Renal cortex interstitium (tissue), 11 donors: ENCODE data around the gene SEMA7A. TPM values are rescaled to one million over a fixed set of nuclear protein-coding genes. Genes with fewer than 3 reads are reported as not detected.
A peak's percentile ranks its signal among the peaks of the same experiment; 100 is the strongest.

Source experiments
- DNase-seq, 11 donors: peaks; one replicate each; pipeline ENCODE4 v3.0.0-alpha.2; 2013; ENCODE audit warnings: low read depth in 9 of 11, low spot score in 4 of 11; ENCODE audit errors: extremely low read depth in 1 of 11
- polyA plus RNA-seq, 3 donors: library from polyadenylated mRNA; unstranded; fragments of 120-200 nt; gene quantifications; one replicate each; pipeline ENCODE4 v1.2.1, GENCODE V29; 2013; ENCODE audit not compliant: insufficient read length in 3 of 3

The SEMA7A gene
- polyA plus RNA-seq, 3 donors = 4.7 to 7.1 (median 5.2) TPM

DNA sequence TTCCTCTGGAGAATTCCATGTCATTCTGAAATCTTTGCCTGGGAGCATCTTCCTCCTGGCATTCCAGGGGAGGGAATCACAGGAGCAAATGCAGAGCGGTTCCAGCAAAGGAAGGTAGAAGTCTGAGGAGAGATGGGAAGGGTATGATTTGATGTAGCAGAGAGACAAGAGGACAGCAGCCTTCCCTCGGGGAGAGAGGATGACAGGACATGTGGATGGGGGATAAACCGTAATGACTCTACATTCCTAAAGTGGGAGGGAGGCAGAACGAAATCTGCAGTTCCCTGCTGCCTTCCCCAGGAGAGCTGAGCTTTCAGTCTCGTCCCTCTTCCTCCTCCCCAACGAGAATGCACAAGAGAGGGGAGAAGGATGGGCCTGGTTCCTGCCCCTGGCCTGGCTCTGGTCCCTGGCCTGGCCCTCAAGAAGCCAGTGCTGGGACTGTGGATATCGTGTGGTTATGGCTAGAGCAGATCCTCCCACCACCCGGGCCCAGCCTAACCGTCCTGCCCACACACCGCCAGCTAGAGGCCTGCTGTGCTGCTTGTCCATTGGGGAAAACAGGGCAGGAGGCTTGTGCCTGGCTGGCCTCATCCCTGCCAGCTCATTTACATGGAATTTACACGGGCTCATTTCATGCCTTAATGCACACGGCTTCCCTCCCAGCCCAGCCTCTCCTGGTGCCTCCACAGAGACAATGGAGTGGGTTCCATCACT lies 26.6 kb downstream of the SEMA7A start:
- peak in 5 of 11 donors; percentile 31 to 62 (median 60) for DNase-seq

DNA sequence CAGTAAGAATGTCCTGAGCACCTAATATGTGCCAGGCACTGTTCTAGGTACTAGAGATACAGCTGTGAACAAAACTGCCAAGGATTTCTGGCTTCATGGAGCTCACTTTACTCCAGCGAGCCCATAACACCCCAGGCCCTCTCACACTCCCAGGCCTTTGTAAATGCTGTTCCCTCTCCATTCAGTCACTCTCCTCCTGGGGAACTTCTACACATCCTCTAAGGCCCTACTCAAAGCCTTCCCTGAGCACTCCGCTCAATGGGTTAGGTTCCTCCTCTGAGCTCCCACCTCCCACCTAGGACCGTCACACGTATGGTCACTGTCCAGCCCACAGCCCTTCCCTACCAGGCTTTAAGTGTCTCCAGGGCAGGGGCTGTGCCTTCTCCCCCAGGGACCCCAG lies 27.2 kb downstream of the SEMA7A start:
- no peak for DNase-seq

DNA sequence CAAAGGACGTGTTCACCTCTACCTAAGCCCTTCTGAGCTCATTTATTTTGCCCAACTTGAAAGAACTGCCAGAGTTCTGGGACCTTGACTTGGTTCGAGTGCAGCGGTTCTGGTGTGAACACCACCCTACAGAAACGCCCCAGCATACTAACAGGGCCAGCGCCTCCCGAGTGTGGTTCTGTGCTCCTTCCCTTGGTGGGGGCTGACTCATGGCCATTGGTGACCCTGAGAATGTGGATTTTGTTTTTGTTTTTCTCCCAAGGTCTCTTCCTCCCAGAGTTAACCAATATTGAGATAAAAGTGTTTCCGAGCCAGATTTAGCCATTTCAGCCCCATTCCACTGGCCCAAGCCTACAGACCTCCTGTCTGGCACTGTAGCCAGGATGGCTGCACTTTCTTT lies 27.9 kb downstream of the SEMA7A start:
- no peak for DNase-seq

DNA sequence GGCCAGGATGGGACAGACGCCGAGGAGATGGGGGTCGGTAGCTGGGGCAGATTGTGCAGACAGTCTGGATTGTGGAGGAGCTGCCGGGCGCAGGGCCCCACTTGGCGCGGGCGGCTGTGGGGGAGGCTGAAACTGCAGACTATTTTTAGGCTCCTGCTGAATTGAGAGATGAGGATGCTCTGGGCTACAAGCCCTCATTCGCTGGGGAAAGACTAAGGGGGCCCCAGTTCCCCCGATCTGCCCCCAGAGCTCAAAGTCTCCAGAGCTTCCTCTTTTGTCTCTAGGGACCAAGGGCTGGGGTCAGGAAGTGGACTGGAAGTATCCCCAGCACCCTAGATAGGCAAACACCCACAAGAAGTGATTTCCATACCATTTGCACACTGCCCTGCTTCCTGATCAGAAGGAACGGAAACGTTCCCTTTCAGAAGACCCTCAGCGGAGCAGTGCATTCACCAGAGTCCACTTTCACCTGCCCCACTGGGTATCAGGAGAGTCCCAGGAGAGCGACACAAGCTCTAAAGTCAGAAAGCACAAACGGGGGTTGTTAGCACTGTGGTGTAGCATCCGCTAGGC lies 29.7 kb downstream of the SEMA7A start:
- DNase-seq = no peak

DNA sequence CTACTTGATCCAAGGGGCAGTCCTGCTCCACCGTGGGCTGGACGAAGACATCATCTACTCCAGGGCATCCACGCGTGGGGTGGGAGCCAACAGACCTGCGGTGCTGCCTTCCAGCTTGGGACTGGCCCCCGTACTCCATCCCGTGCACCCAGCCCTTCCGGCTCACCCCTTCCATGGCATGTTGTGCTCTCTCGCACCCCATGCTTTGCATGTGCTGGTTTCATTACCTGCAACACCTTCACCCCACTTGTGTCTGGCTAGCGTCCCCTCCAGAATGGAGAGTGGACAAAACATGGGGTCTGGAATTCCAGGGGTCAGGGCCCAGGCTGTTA lies 30.2 kb downstream of the SEMA7A start:
- DNase-seq = no peak

DNA sequence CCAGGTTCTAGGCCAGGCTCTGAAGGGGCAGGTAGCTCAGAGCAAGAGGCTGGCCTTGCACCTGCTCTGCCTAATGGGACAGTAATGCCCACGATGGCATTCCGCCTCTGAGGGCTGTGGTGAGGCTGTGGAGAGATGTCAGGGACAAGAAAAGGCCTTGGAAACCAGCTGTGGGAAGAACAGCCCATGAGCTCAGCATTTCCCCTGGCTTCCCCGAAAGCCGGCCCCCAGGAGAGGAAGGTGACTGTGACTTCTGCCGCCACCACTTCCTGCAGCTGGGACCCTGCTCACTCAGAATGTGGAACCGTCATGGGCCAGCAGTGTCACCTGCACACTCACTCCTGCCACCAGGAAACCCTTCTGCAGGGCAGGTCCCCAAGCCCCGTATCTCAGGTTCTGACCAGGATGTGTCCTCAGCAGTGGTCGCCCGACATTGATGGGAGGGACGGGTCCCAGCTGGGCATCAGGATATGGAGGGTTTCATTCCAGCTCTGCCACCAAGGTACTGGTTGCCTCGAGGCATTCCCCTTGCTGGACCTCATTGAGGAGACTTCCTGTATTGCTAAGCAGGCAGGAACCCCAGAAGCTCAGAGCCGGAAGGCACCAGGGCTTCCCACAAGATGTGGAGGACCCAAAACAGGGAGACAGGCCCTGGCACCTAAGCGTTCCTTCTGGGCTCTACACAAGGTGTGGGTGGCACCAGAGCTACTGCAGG lies 30.7 kb downstream of the SEMA7A start:
- no peak for DNase-seq

DNA sequence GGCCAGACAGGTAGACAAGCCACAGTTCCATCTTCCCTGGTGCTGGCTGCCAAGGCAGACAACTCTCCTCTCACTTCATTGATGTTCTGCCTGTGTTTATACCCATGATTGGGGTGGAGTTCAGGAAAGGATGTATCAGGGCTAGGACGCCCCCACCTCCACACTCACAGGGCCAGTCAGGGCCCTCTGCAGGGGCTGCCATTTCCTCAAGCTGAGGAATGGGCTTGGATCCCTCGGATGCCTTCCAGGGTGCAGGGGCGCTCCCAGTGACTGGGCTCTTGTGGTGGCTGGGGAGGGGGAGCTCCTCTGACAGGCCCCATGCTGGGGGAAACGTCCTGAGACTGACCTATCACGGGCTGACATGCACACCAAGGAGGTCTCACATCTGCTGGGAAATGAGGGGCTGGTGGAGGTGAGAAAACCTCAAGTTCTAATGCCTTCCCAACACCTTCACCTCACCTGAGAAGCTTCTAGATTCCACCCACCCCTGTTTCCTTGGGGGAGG lies 31.4 kb downstream of the SEMA7A start:
- DNase-seq = no peak

DNA sequence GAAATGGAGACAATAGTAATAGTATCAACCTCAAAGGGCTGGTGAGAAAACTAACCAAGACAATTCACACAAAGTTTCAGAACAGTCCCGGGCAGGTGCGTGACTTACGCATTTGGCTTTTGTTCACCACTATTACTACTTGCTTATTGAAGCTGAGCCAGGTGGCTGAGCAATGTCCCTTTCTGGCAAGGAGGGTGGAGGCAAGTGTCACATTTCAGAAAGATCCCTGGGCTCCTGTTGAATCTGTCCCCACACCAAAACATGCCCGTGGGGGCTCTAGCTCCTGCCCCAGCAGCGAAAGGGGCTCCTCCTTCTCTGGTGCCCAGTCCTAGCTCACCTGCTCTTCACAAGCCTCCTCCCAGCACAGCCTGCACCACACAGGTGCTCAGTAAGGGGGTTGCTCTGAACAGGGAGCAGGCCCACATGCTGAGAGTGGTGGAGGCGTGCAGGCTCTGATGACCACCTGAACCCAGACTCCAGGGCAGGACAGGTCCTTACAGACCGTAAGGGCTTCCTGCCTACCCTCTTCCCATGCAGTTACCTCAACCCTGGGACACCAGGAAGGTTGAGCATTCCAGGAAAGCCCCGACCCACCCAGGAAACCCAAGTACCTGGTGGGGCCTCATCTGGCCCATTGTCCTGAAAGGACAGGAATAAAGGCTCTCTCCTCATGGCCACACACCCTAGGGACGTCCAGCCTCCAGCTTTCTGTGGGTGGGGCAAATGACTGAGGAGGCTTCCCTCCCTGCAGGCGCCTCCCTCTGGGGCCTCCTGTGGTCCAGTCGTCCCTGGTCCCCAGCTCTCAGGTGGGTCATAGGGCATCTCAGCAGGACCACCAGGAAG lies 32.6 kb downstream of the SEMA7A start:
- no peak for DNase-seq

DNA sequence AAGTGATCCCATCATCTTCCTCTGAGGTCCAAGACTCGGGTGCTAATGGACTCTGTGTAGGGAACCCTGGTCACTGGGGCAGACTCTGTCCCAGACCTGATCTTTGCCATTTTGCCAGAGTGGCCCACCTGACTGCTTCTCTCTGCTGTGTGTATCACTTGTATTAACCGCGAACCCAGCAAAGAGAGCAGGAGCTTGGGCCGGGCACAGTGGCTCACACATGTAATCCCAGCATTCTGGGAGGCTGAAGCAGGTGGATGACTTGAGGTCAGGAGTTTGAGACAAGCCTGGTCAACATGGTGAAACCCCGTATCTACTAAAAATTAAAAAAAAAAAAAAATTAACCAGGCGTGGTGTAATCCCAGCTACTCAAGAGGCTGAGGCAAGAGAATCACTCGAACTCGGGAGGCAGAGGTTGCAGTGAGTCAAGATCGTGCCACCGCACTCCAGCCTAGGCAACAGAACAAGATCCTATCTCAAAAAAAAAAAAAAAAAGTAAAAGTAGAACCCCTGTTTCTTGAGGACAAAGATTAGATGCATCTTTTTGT lies 33.4 kb downstream of the SEMA7A start:
- DNase-seq = no peak

DNA sequence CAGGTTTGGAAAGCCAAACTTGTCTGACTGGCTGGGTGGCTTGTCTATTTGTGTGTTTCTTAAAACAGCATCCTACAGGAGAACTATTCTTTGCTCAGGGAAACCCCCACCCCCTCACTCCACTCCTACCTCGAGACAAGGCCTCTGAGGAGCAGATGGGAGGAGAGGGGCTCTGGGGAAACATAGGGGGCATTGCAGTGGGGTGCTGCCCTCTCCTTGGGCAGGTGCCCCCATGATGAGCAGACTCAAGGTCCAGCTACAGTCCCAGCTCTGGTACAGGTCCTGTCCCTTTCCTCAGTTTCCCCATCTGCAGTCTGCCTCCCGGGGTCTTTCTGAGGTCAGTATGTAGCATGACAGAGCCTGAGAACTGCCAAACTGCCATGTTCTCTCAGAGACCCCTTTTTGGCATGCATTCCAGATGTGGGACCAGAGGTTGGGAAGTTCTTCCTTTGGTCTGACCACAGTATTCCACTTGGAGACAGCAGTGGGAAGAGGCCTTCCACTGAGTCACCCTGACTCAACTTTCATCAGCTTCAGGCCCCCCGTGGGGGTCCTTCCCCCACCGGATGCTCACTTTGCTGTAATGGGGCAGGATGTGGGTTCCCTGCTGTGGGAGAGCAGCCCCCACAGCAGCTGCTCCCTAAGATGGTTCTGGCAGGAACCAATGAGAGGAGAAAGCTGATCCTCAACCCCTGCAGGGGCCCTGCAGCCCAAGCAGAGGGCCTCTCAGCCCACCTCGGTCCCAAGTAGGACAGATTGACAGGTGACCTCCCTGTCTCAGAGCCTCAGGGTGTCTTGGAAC lies 34.0 kb downstream of the SEMA7A start:
- no peak for DNase-seq

DNA sequence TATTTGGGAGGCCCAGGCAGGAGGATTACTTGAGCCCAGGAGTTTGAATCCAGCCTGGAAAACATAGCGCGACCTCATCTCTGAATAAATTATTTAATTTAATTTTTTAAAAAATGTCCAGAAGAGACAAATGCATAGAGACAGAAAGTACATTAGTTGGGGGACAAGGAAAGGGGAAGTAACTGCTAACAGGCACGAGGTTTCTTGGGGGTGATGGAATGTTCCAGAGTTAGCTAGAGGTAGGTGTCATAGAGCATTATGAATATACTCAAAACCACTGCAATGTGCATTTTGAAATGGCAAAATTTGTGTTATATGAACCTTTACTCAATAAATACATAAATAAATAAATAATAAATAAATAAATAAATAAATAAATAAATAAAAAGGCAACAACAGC lies 34.7 kb downstream of the SEMA7A start:
- DNase-seq = no peak

DNA sequence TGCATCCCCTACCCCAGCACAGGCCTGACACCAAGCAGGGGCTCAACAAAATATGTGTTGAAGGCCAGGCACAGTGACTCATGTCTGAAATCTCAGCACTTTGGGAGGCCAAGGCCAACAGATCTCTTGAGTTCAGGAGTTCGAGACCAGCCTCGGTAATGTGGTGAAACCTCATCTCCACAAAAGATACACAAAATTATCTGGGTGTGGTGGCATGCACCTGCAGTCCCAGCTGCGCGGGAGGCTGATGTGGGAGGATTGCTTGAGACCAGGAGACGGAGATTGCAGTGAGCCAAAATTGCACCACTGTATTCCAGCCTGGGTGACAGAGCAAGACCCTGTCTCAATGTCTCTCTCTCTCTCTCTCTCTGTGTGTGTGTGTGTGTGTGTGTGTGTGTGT lies 35.6 kb downstream of the SEMA7A start:
- DNase-seq = no peak

DNA sequence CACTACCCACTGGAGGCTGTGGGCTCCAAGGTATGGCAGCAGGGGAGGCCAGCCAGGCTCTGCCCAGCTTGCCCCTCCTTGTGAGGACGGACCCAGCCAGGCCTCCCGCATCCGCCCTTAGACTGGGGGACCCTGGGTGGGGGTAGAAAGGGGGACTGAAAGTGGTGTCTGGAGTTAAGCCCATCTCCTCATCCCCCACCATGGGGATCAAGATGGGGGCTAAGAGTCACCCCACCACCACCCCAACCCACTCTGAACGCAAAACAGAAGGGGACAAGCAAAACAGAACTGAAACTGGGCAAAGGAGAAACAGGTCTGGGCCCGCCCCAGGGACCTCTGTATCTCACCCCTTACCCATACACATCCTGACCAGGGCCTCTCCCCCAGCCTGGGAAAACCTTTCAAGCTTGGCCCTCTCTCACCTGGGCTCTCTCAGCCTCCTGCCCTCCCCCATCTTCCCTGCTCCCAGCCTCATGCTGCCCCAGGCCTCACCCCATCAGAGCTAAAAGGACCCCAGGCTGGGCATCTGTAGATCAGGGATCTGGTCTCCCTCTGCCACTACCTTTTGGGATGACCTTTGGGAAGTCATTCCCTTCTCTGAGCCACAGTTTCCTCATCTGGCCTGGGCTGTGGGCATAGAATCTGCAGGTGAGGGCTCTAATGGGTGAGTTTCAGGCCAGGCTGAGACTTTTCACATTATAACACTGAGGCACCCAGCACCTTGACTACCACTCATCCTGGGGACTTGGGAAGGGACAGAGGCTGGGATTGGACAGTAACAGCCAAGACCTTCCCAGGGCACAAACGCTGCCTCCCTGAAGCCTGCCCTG lies 36.3 kb downstream of the SEMA7A start:
- no peak for DNase-seq

DNA sequence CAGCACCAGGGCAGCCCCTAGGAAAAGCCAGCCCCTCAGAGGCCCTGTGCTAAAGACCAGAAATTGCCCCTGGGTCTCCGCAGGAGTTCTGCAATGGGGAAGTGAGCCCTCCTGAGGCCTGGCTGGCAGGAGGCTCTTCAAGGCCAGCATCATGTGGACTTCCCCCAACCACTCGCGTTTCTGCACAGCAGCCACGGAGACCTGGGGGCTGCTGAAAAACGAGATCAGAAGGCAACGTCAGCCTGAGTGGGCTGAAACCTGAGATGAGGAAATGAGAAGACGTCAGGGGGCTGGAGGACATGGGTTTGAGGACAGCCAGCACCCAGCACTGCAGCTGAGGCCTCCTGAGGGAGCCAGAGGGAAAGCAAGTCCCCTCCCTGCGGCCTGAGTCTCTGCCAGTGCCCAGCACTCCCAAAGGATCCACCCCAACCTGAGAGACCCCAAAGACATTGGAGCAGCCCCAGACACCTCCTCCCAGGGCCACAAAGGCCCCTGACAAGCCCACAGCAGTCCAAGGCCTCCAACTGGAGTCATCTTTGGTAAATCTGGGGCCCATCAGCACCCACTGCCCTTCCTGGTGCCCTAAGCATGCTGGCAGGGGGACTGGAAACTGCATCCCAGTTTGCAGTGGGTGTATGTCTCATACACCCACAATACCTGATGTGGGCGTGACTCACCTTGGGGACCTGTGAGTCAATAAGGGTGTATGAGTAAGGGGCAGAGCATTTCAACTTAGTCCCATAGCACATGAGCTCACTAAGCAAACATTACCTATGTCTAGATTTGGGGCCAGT lies 37.1 kb downstream of the SEMA7A start:
- DNase-seq = no peak

DNA sequence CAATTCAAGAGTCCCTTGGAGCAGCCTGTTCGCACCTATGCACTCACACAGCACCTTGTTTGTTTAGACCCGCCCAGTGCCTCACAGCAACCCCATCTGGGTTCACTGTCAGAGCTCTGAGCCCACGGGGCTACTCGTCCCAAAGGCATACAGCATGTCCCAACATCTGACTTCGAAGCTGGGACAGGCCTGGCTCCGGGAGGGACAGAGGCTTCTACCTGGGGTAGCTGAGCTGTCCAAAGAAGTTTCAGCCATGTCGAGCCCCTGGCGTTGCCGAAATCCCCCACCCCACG lies 37.7 kb downstream of the SEMA7A start:
- DNase-seq = no peak

DNA sequence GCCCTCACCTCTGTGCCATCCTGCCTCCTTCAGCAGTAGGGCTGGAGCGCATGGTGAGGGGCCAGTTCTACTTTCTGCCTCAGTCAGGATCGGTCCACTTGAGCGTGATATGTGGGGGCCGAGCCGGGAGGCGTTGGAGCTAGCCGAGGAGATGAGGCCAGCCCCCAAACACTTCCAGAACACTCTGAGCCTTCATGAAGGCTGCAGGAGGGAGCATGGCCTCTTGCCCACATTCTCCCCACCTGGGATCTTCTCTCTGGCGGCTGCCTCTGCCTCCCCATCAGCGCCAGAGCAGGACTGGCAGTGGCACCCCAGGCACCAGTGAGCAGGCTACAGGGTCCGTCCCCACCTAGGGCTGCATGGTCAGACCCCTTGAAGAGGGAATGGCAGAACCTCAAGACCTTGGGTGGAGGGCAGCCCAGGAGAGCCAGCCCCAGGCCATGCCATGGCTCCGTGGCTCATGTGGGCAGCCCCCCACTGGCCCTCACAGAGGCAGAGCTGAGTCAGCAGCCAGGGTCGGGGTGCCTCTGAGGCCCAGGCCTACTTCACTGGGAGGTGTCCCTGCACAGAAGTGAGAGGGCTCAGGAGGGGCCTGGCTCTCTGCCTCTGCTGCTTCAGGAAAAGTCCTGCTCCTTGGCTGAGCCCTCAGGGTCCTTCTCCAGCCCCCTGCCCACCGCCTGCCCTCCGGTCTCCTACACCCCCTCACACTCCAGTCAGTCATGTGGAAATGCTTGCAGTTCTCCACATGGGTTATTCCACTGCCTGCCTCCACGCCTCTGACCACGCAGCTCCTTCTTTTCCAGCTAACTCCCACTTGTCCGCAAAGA lies 38.2 kb downstream of the SEMA7A start:
- DNase-seq = no peak
